ENCODE data around the gene RAB25.

Gene RAB25

GRCh38 chr1:156117414-156118176 lies 56.6 kb downstream of the RAB25 start:
- no peak for TF ChIP-seq CTCF (IDR thresholded peaks at IDR 0.05; ENCODE audit: control extremely low read depth, extremely low read depth, low read depth, missing control alignments)
- DNase-seq (ENCODE audit: extremely low spot score): no peak
- CTCF ChIA-PET: interaction anchor here (1.4 to 27.7 kb wide), 3 partner anchors 11 to 108 kb away, joined by 4 to 1172 read pairs (median 130); partner anchors contain the start of gene MEX3A
- POLR2A ChIA-PET: interaction anchor here (1.0 to 17.9 kb wide), 4 partner anchors 11 to 16 kb away, joined by 4 to 266 read pairs (median 6); no protein-coding TSS in a partner anchor

- no peak for TF ChIP-seq CTCF (IDR thresholded peaks at IDR 0.05; ENCODE audit: control extremely low read depth, extremely low read depth, low read depth, missing control alignments)
- POLR2A ChIA-PET: interaction anchor here (0.7 to 17.9 kb wide), 5 partner anchors 9 to 94 kb away, joined by 3 to 266 read pairs (median 4); partner anchors contain the start of gene PMF1
- DNase-seq (ENCODE audit: extremely low spot score): no peak
- CTCF ChIA-PET: interaction anchor here (1.4 to 27.7 kb wide), 3 partner anchors 11 to 107 kb away, joined by 4 to 1172 read pairs (median 130); partner anchors contain the start of gene MEX3A
Measured at GRCh38 chr1:156118177-156118868, 57.4 kb downstream of the RAB25 start.

GRCh38 chr1:156119503-156120209 lies 58.7 kb downstream of the RAB25 start:
- POLR2A ChIA-PET: interaction anchor here (1.1 to 17.9 kb wide), 4 partner anchors 7 to 18 kb away, joined by 3 to 266 read pairs (median 5); no protein-coding TSS in a partner anchor
- TF ChIP-seq CTCF (IDR thresholded peaks at IDR 0.05; ENCODE audit: control extremely low read depth, extremely low read depth, low read depth, missing control alignments): no peak
- CTCF ChIA-PET: interaction anchor here (1.0 to 27.7 kb wide), 4 partner anchors 9 to 105 kb away, joined by 5 to 1172 read pairs (median 68); partner anchors contain the start of gene MEX3A
- no peak for DNase-seq (ENCODE audit: extremely low spot score)
